Activated T-cell treated with anti-CD3 and anti-CD28 coated beads for 48 hours (primary cell): ENCODE results near the gene TBX1.

ENCODE experiments used
- DNase-seq: peaks from one replicate; pipeline ENCODE4 v3.0.0-alpha.2; 2020; ENCODE audit warnings: low read depth

Gene TBX1

DNA sequence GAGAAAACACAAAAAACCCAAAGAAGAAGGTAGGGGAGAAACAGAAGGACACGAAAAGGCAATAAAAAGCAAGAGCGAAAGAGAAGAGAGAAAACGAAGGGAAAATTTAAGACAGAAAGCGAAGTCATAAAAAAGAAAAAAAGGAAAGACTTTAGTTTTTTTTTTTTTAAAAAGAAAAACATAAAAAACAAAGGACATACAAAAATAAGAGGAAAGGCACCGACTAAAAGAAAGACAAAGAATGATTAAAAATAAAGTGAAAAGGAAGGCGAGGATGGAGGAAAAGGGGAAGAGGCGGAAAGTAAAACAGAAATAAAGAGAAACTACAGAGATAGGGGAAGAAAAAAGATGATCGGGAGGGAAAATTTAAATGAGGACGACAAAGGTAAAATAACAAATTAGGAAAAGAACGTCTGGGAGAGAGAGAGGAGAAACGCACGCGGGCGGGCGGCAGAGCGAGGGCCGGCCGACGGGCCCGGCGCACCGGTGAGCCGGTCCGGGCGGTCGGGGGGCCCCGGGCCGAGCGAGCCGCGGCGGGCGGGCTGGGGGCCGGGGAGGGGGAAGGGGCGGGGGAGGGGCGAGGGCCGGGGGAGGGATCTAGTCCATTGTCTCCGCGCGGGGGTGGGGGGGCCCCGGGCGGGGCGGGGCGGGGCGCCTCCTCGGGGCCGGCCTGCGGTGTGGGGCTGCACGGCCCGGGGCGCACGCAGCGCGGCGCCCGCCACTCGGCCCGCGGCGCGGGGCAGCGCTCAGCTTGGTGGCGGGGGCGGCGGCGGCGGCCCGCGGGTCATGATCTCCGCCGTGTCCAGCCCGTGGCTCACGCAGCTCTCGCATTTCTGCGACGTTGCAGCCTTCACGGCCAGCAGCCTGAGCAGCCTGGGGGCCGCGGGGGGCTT, at the start of gene TBX1:
Gene TBX1, plus strand, starts transcription at position 721 of the 893 bp plus-strand sequence. Its CDS starts 66 bp downstream, at position 787.
- no peak for DNase-seq

DNA sequence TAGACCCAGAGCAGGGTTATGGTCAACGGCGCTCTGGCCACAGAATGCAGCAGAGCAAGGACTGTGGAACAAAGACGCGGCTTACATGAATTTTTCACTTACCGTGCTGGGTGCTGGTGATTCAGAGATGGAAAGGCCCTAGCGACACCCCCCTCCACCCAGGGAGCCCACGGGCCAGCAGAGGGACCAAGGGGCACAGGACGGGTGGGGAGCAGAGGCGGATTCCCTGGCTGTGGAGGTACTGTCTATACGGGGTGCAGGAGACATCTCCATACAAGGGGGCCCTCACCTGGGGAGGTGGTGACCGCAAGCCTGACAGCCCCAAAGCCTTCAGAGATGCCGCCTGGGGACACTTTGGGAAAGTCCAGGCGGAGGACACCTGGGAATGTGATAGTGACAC, 47.3 kb upstream of the TBX1 start:
- DNase-seq: no peak

DNA sequence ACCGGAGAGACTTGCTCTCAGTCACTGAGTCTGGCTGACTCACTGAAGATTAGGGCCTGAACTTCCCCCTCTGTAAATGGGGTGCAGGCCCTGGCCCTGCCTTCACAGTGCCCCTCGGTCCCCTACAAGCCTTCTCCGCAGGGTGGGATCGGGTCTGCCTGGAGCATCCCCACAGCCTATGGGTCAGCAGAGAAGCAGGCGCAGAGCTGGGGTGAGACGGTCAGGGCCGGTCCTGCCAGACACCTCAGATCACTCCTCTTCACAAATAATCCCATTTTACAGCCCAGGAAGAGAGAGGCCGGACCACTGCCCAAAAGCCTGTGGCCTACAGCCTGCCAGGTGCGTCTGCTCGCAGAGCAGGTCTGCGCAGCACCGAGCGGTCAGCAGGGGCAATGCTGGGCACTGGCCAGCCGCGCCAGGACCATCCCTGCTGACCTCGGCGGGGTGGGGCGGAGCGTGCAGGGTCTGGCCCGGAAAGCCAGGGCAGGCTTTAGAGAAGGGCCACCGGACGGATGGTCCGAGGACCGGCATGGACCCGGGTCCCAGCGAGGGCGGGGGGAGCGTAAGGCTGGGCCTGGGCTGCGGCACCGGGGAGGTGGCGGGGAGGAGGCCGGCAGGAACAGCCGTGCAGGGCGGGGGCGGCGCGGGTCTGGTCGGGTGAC, 46.8 kb upstream of the TBX1 start:
- no peak for DNase-seq

DNA sequence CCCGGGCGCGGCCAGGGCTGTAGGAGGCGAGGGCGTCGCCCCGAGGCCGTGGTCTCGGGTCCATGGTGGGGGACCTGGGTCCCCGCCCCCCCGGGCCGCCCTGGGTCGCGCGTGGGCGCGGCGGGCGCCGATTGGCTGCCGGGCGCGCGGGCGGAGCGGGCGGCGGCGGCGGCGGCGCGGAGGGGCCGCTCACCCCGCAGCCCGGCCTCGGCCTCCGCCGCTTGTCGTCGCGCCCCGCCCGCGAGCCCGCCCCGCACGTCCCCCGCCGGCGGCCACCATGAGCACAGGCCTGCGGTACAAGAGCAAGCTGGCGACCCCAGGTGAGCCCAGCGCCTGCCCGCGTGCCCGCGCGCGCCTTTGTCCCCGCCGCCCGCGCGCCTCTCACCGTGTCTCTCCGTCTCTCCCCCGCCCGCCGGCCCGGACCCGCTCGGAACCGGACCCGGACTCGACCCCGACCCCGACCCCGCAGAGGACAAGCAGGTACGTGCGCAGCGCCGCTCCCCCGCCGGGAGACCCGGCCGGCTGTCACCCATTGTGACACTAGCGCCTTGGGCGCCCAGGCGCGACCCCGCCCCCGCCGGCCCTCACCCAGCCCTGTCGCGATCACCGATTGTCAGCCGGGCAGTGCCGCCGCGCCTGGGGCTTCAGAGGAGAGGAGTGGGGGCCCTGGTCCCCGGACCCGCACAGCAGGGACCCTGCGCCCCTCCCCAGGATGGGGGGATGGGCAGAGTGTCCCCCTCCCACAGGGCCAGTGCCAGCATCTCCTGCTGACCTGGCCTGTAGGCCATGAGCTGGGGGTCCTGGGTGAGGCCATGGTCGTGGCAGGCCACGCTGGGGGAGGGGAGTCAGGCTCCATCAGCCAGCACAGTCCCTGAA, 46.0 kb upstream of the TBX1 start, which contains the start of gene SEPTIN5:
Gene SEPTIN5, plus strand, starts transcription at position 192 of the 876 bp plus-strand sequence. Its CDS starts 86 bp downstream, at position 278.
- DNase-seq: no peak

DNA sequence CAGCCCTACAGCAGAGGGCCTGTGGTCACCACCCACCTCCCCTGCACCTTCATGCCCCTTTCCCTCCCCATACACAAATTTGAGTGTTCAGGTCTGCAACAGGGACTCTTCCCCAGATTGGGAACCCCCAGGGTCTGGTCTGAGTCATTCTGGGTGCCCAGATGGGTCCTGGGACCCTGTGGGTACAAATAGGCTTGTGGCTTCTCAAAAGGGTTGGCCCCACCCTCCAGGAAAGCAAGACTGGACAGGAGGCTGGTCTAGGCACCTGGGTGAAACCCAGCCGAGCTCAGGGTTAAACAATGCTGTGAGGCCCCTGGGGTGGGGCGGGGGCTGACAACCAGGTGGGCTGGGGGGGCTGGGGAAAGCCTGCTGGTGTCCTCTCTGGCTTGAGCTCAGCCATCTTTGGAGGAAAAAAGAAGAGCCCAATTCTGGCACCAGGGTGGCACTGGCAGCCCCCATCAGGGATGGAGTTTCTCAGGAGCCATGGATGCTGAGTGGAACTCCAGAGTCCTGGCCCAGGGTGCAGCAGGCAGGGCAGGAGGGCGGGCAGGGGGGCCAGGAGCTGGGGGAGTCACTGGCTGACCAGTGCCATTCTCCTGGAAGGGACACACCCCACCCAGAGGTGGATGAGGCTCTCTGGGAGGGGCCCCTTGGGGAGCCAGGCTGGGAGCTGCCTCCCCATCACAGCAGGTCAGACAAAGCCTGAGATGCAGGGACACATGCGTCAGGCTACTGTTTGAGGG, 45.2 kb upstream of the TBX1 start:
- DNase-seq: no peak

DNA sequence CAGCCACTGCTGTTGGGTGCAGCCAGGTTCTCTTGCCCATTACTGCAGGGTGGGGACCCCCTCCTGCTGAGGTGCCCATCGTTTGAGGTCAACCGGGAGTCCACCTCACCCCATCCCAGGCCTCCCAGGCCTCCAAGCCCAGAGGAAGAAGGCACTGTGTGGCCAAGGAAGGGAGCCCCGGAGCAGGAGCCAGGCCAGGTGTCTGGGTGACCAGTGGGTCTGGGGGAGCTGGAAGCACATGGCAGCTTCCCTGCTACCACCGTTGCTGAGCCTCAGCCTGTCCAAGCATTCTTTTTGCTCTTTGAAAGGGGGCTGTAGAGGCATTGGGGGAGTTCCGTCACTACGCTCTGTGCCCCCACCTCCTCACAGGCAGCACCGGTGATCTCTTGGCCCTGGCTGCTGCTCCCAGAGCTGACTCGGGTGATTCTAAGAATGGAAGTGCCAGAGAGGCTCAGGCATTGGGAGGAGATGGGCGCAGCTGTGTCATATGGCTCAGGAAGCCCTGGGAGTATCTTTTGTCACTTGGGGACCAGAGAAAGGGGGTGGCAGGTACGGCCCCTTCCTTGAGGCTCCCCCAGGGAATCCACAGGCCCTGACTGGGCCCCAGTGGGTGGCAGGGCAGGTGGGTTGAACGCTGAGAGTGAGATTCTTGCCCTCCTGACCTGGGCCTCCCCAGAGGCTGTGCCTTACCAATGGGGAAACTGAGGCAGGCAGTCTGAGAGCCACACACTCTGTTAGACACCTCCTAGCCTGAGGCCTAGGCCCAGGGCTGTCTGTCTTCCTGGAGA, 44.3 kb upstream of the TBX1 start:
- no peak for DNase-seq

DNA sequence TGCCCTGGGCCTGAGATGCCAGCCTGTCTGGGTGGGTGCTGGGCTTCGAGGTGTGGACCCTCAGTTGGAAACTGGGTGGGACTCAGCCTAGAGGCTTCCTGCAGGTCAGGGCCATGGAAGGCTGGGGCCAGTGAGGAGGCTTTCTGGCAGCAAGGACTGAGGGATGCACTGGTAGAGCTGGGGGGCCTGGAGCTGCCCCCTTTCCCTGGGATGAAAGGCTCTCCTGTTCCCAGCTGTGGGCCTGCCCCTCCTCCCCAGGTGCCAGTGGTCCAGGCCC, 43.8 kb upstream of the TBX1 start:
- DNase-seq: no peak

DNA sequence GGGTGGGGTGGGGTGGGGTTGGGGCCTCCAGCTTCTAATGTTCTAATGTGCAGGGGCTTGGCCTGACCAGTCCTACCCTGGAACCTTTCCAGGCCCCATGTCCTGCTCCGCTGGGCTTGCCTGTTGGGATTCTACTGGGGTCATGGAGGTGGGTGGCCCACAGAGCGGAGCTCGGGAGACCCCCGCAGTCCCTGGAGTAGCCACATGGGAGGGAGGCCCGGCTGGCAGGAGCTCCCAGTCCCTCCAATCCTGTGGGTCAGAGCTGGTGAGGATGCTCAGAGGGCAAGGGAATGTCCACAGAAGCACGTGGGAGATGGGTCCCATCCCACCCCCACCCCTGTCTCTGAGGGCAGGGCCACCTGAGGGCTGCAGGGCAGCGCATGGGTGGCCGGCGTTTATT, 43.4 kb upstream of the TBX1 start:
- no peak for DNase-seq

DNA sequence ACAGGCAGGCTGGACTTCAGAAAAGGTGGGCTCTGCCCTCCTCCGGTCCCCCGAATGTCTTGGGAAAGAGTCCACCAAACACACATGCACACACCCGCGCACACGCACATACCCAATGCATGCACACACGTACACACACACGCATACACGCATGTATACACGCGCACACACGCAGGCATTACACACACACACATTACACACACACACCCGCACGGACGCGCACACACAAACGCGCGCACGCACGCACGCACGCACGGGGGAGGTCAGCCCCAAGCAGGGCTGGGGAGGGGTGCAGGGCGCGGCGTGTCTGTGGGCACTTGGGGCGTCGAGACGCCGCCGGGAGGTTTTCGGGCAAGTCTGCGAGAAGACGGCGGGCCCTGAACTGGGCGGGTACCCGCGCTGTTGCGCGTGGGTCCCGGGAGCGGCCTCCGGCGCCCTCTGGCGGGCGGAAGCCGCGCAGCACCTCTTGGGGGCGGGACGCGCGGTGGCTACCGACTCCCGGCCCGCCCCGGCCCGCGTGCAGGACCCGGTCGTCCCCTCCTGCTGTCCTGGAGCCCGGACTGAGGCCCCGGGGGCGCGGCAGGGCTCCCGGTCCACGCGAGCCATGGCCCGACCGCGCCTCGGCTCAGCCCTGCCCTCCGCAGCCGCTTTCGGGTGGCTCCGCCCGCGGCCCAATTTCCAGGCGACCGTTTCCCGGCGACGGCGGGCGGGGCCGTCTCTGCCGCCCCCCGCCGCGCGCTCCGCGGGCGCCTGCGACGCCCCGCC, 42.7 kb upstream of the TBX1 start:
- DNase-seq: peak; percentile 81

DNA sequence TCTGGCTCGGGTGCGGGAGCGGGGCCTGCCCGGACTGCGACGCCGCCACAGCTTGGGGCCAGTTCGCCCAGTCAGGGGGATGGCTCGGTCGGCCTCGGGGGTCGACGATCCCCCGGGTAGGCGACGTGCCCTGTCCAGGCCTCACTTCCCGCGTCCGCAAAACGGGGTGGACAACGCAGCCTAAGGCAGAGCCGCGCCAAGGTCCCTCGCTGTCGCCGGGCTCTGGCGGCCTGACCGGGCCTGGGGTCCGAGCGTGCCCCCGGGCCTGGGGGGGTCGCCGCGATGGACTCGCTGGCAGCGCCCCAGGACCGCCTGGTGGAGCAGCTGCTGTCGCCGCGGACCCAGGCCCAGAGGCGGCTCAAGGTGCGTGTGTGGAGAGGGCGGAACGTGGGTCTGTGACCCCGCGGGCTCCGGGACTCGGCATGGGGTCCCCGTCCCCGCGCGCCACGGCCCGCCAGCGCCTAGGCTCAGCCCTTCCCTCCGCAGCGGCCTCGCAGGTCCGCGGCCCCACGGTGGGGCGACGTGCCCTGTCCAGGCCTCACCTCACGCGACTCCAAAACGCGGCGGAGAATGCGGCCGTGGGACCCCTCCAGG, 42.0 kb upstream of the TBX1 start:
- DNase-seq: no peak

DNA sequence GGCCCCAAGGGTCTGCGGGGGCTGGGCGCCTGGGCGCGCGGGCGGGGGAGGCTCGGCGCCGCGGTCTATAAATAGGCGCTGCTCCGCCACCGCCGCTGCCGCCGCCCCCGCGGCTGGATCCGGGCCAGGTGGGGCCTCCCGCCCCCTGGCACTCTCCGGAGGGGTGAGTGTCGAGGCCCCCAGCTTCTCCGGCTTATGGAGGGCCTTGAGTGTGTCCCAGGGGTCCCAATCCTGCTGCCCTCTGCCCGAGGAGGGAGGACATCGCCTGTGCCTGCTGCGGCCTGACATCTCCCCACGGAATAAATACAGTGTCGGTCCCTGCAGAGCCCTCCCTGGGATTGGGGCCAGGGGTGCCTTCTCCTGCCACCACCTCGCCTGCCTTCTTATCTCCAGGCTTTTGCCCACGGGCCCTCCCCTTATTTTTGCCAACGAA, 41.5 kb upstream of the TBX1 start:
- DNase-seq: no peak

DNA sequence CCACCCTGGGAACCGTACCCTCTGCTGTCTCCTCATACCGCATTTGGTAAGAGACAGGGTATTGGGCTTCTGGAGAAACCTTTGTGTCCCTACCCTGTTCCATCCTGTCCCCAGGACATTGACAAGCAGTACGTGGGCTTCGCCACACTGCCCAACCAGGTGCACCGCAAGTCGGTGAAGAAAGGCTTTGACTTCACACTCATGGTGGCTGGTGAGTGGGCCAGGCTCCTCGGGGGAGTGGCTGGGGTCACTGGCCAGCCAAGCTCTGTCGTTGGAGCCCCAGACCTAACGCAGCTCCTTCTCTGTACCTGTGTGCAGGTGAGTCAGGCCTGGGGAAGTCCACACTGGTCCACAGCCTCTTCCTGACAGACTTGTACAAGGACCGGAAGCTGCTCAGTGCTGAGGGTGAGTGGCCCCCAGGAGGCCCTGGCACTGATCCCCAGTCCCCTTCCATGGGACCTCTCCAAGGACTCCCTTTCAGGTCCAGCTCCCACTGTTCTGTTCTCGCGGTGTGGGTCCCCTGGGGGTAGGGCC, 41.0 kb upstream of the TBX1 start:
- DNase-seq: no peak

DNA sequence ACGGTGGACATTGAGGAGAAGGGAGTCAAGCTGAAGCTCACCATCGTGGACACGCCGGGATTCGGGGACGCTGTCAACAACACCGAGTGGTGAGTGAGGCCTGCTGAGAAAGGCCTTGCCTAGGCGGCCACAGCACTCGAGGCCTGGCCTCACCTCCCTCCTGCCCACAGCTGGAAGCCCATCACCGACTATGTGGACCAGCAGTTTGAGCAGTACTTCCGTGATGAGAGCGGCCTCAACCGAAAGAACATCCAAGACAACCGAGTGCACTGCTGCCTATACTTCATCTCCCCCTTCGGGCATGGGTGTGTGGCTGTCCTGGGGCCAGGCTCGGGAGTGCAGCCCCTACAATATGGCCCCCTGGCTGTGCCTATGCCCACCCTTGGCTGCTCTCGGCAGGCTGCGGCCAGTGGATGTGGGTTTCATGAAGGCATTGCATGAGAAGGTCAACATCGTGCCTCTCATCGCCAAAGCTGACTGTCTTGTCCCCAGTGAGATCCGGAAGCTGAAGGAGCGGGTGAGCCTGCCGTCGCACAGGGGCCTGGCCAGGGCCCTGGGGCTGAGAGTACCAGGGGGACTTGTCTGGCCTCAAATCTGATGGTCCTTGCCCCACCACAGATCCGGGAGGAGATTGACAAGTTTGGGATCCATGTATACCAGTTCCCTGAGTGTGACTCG, 40.3 kb upstream of the TBX1 start:
- no peak for DNase-seq

DNA sequence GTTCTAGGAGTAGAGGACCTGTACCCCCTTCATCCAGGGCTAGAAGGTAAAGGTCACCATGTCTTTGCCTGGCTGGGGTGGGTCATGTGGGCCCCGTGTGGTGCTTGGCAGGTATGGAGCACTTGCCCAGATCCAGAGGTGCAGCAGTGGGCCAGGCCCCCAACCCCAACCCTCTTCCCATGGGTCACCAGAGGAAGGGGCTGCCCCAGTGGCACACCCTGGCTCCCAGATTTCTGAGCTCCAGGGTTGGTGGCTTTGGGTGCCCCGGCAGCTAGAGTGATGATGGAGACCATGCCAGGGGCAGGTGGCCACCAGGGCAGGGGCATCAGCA, 39.6 kb upstream of the TBX1 start:
- no peak for DNase-seq

DNA sequence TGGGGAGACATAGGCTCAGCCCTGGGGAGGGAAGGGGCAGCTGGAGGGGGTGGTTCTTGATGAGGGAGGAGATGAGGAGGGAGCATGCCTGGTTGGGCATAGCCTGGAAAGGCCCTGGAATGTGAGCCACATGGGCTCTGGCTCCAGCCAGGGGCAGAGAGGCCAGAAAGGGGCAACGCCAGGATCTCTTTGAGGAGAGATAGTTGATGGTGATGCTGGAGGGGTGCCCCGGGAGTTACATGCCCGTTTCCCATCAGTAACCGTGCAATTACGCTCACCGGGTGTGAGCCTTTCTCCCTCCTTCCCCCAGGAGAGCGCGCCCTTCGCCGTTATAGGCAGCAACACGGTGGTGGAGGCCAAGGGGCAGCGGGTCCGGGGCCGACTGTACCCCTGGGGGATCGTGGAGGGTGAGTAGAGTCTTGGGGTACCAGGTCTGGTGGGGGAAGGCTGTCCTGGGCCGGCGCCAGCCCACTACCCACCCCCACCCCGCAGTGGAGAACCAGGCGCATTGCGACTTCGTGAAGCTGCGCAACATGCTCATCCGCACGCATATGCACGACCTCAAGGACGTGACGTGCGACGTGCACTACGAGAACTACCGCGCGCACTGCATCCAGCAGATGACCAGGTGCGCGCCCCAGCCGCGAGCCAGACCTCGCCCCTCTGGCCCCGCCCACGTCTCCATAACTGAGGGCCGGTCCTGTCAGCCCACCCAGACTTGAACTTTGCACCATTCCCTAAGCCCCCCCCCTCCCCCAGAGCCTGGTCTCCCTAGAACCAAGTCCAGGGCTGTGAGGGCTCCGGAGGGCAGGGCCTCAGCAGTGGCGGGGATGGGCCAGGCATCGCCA, 39.0 kb upstream of the TBX1 start:
- no peak for DNase-seq

DNA sequence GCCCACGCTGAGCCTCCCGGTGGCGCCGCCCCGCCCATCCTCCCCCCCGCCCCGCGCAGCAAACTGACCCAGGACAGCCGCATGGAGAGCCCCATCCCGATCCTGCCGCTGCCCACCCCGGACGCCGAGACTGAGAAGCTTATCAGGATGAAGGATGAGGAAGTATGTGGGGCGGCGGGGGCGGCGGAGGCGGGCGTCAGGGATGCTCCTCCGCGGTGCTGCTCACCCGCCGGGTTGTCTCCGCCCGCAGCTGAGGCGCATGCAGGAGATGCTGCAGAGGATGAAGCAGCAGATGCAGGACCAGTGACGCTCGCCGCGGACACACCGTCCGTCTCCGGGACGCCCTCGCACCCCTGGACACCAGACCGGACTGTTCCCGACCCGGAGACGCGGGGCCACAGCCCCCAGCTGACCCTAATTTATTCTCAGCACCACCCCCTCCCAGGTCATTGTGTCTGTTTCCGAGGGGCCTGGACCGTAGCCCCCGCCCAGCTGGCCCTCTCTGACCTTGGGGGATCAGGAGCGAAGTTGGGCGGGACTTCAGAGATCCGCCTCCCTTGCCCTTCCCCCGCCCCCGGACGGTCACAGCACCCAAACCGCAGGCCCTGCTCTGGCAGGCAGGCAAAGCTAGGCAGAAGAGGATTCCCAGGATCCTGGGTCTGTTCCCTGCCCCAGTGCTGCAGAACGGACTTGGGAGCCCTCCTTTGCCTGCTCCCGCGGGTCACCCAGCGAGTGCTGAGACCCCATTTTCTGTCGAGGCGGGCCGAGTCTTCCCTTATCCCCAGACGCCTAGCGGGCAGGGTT, 38.2 kb upstream of the TBX1 start:
- no peak for DNase-seq

DNA sequence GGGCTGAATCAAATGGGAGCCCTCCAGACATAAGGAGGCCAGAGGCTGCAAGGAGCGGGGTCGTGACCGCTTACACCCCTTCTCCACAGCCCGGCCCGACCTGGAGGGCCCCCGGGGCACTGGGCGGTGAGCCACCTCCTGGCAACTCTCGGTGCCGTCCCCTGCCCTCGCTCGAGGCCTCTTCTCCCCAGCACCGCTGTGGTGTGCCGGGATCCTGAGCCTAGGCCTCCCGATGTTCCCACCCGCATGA, 37.7 kb upstream of the TBX1 start:
- DNase-seq: no peak
